ENCODE measurements around the gene MARK2.

Gene MARK2

DNA sequence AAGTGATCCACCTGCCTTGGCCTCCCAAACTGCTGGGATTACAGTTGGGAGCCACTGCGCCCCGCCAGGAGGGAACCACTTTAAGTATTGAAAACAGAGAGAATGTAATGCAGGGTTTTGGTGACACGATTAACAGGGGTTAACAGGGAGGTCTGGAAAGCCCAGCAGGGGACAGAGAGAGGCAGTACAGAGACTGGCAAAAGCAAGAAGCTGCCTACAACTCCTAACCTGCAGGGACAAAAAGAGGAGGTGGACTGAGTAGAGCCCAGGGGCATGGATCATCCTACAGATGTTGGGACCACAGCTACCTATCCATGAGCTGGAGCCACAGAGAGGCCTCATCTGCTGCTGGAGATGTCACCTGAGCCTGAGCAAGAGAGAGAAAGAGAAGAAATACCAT is 27.4 kb upstream of the MARK2 start:
- no peak for TF ChIP-seq ZC3H10 (CRISPR knock-in tag; IDR thresholded peaks at IDR 0.05)
- TF ChIP-seq, protein P1, sequence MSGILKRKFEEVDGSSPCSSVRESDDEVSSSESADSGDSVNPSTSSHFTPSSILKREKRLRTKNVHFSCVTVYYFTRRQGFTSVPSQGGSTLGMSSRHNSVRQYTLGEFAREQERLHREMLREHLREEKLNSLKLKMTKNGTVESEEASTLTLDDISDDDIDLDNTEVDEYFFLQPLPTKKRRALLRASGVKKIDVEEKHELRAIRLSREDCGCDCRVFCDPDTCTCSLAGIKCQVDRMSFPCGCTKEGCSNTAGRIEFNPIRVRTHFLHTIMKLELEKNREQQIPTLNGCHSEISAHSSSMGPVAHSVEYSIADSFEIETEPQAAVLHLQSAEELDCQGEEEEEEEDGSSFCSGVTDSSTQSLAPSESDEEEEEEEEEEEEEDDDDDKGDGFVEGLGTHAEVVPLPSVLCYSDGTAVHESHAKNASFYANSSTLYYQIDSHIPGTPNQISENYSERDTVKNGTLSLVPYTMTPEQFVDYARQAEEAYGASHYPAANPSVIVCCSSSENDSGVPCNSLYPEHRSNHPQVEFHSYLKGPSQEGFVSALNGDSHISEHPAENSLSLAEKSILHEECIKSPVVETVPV (CRISPR knock-in tag; IDR thresholded peaks at IDR 0.05) = no peak
- no peak for TF ChIP-seq ZFP3 (CRISPR knock-in tag; IDR thresholded peaks at IDR 0.05)
- TF ChIP-seq, protein P2, sequence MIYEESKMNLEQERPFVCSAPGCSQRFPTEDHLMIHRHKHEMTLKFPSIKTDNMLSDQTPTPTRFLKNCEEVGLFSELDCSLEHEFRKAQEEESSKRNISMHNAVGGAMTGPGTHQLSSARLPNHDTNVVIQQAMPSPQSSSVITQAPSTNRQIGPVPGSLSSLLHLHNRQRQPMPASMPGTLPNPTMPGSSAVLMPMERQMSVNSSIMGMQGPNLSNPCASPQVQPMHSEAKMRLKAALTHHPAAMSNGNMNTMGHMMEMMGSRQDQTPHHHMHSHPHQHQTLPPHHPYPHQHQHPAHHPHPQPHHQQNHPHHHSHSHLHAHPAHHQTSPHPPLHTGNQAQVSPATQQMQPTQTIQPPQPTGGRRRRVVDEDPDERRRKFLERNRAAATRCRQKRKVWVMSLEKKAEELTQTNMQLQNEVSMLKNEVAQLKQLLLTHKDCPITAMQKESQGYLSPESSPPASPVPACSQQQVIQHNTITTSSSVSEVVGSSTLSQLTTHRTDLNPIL (CRISPR knock-in tag; IDR thresholded peaks at IDR 0.05; ENCODE audit: low read depth) = no peak
- TF ChIP-seq ARNTL (CRISPR knock-in tag; IDR thresholded peaks at IDR 0.05; ENCODE audit: borderline replicate concordance, low read depth) = no peak
- TF ChIP-seq ZNF565 (CRISPR knock-in tag; conservative IDR thresholded peaks at IDR 0.05; ENCODE audit: low read depth) = no peak
- TF ChIP-seq ZFP30 (CRISPR knock-in tag; IDR thresholded peaks at IDR 0.05) = no peak
- no peak for TF ChIP-seq SNAI2 (CRISPR knock-in tag; IDR thresholded peaks at IDR 0.05)
- no peak for TF ChIP-seq PATZ1 (CRISPR knock-in tag; IDR thresholded peaks at IDR 0.05; ENCODE audit: borderline replicate concordance)
- TF ChIP-seq ISL1 (CRISPR knock-in tag; IDR thresholded peaks at IDR 0.05) = no peak
- TF ChIP-seq TCF4 (CRISPR knock-in tag; IDR thresholded peaks at IDR 0.05; ENCODE audit: borderline replicate concordance) = no peak
- no peak for TF ChIP-seq ESRRG (CRISPR knock-in tag; IDR thresholded peaks at IDR 0.05)
- no peak for TF ChIP-seq RARB (CRISPR knock-in tag; IDR thresholded peaks at IDR 0.05)

DNA sequence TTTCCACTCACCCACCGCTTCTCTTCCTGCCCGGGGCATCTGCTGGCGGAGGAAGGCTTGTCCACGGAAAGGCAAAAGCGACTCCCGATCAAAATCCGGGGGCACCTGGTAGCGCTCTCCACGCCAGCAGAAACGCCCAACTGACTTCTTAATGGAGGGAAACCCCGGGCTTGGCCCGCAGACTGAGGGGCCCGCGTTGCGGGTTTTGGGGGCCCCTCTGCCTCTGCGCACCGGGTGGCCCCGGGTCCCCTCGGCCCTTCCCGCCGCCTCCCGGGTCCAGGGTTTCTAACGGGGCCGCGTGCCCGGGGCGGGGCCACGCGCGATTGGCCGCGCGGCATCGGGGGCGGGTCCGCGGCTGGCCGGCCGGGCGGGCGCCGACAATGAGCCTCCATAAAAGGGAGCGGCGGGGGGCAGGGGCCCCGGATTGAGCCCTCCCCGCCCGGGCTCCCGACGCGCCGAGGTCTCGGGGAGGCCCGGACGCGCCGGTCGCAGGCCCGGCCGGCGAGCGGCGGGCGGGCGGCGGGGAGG is 25.8 kb upstream of the MARK2 start, which contains the start of gene SPINDOC:
TSS of gene SPINDOC (plus strand) at position 422 of the 528 bp plus-strand sequence. CDS start 231 bp downstream, outside the sequence.
- peak; percentile 87 for ATAC-seq
- no peak for TF ChIP-seq TCF4 (CRISPR knock-in tag; IDR thresholded peaks at IDR 0.05; ENCODE audit: borderline replicate concordance)
- TF ChIP-seq ARNTL (CRISPR knock-in tag; IDR thresholded peaks at IDR 0.05; ENCODE audit: borderline replicate concordance, low read depth) = no peak
- TF ChIP-seq PATZ1 (CRISPR knock-in tag; IDR thresholded peaks at IDR 0.05; ENCODE audit: borderline replicate concordance) = no peak
- TF ChIP-seq ZNF8 (CRISPR knock-in tag; IDR thresholded peaks at IDR 0.05) = no peak
- no peak for TF ChIP-seq BACH2 (CRISPR knock-in tag; IDR thresholded peaks at IDR 0.05; ENCODE audit: borderline replicate concordance)
- TF ChIP-seq, protein P1 (CRISPR knock-in tag; IDR thresholded peaks at IDR 0.05) = no peak

More for the DNA sequence above, 27.4 kb upstream of the MARK2 start:
- ATAC-seq = no peak

DNA sequence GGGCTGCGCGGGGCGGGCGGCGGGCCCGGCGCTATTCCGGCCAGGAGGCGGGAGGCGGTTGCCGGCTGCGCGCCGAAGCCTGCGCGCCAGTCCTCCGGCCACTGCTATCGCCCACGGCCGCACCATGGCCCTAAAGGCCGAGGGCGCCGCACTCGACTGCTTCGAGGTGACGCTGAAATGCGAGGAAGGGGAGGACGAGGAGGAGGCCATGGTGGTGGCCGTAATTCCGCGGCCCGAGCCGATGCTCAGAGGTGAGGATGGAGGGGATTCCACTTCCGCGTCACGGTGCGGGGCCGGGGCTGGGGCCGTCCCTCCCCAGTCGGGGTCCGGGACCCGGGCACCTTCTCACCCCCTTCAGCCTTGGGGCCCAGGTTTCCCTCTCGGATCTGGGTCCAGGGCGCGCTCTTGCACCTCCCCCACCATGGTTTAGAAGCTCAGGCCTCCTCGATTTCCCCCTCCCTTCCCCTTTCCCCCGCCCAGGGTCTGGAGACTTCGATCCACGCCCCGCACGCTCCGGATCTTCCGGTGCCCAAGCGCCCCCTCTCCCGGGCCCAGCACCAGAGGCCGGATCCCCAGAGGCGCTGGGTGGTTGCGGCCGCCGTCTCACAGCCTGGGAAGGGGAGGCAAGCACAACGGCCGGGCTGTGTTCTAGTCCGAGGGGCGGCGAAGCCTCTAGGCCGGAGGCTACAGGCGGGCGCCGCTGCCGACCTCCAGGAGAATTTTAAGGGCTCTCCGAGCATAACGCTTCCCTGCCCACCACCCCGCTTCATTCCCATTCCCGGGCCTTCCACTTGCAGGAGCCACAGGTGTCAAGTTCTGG is 25.1 kb upstream of the MARK2 start:
- TF ChIP-seq ZC3H10 (CRISPR knock-in tag; IDR thresholded peaks at IDR 0.05) = no peak
- no peak for TF ChIP-seq ARNTL (CRISPR knock-in tag; IDR thresholded peaks at IDR 0.05; ENCODE audit: borderline replicate concordance, low read depth)
- TF ChIP-seq ESRRG (CRISPR knock-in tag; IDR thresholded peaks at IDR 0.05) = no peak
- TF ChIP-seq POU6F1 (CRISPR knock-in tag; IDR thresholded peaks at IDR 0.05; ENCODE audit: borderline replicate concordance, low read depth) = no peak
- ATAC-seq = peak; percentile 66
